PC-9 (cell line): ENCODE results near the gene GRM7. TPM values are rescaled to one million over a fixed set of nuclear protein-coding genes. Genes with fewer than 3 reads are reported as not detected.

Source experiments
- BruUV-seq: library from RNA; stranded (reverse); fragments of 400-500 nt; replicated peaks from 2 replicates; lab custom pipeline; 2021; lab: Mats Ljungman, UMichigan
- CTCF ChIA-PET: fragments of 300-600 bp; sonication (Branson Sonifier 250); formaldehyde crosslinking; loops from one replicate; lab custom pipeline; 2022; ENCODE audit warnings: antibody characterized with exemption; lab: Charles Lee
- POLR2A ChIA-PET: fragments of 300-600 bp; sonication (Branson Sonifier 250); formaldehyde crosslinking; loops from one replicate; lab custom pipeline; 2022; ENCODE audit warnings: antibody characterized with exemption; ENCODE audit not compliant: unreplicated experiment; lab: Charles Lee
- DNase-seq, 2 experiments: peaks; one replicate each; pipeline versions ENCODE4 v3.0.0 to v3.0.0-alpha.2; 2015 to 2022; ENCODE audit warnings: mixed read lengths in 1 of 2
- H2AFZ ChIP-seq: fragments of 200-600 bp; sonication (generic); 2 replicates; pipeline ENCODE4 v1.8.1; 2017; ENCODE audit warnings: antibody characterized with exemption
- H3F3A ChIP-seq: fragments of 200-600 bp; sonication (generic); 2 replicates; pipeline ENCODE4 v1.8.1; 2017; ENCODE audit warnings: antibody characterized with exemption, mild to moderate bottlenecking, low read depth; ENCODE audit not compliant: insufficient read depth
- H3K27ac ChIP-seq: fragments of 200-600 bp; sonication (generic); 2 replicates; pipeline ENCODE4 v1.6.1; 2016; ENCODE audit warnings: mixed run types
- H3K27me3 ChIP-seq: fragments of 200-600 bp; sonication (generic); 2 replicates; pipeline ENCODE4 v1.6.1; 2016; ENCODE audit warnings: low read depth, mixed run types; ENCODE audit not compliant: insufficient read depth
- H3K36me3 ChIP-seq: fragments of 200-600 bp; sonication (generic); 2 replicates; pipeline ENCODE4 v1.6.1; 2016; ENCODE audit warnings: low read depth, mixed run types
- H3K4me1 ChIP-seq: fragments of 200-600 bp; sonication (generic); replicated peaks from 2 replicates; pipeline ENCODE4 v1.6.1; 2016; ENCODE audit warnings: mixed run types; ENCODE audit not compliant: insufficient read depth
- H3K4me2 ChIP-seq: fragments of 200-600 bp; sonication (generic); 2 replicates; pipeline ENCODE4 v1.6.1; 2017; ENCODE audit warnings: mixed run types
- H3K4me3 ChIP-seq: fragments of 200-600 bp; sonication (generic); 2 replicates; pipeline ENCODE4 v1.6.1; 2016; ENCODE audit warnings: mixed run types
- H3K79me2 ChIP-seq: fragments of 200-600 bp; sonication (generic); 2 replicates; pipeline ENCODE4 v1.6.1; 2017; ENCODE audit warnings: low read depth, mixed run types
- H3K9me2 ChIP-seq: fragments of 200-600 bp; sonication (generic); 2 replicates; pipeline ENCODE4 v1.8.1; 2017; ENCODE audit warnings: mild to moderate bottlenecking; ENCODE audit not compliant: insufficient read depth
- H3K9me3 ChIP-seq: fragments of 200-600 bp; sonication (generic); 2 replicates; pipeline ENCODE4 v1.8.1; 2016; ENCODE audit warnings: low read depth; ENCODE audit not compliant: insufficient read depth
- H4K20me1 ChIP-seq: fragments of 200-600 bp; sonication (generic); 2 replicates; pipeline ENCODE4 v1.8.1; 2017; ENCODE audit not compliant: insufficient read depth
- CTCF ChIP-seq: fragments of 200-600 bp; sonication (generic); conservative IDR thresholded peaks from 2 replicates; pipeline ENCODE4 v1.6.1; 2017; ENCODE audit warnings: mixed run types, antibody characterized with exemption, mild to moderate bottlenecking, moderate library complexity
- EZH2 ChIP-seq: fragments of 200-600 bp; sonication (generic); IDR thresholded peaks from 2 replicates; pipeline ENCODE4 v1.8.0; 2017; ENCODE audit warnings: antibody characterized with exemption, low read depth
- intact Hi-C: fragments of 100-400 bp; cut with micrococcal nuclease; formaldehyde crosslinking; loops from one replicate; pipeline ENCODE4 v1.10.0; 2022; ENCODE audit not compliant: unreplicated experiment
- total RNA-seq: library from RNA; stranded (reverse); gene quantifications from 2 replicates; pipeline ENCODE4 v1.2.3, GENCODE V29; 2021

The GRM7 gene
- total RNA-seq, 1 experiment from 2014 or later, result not detected

- Histone ChIP-seq H3F3A (no peaks in the 10 kb centered on the region), H3K9me2 (no peaks in the 10 kb centered on the region), H3K27me3 (peaks cover 18% of the 10 kb centered on the region), H2AFZ (no peak overlapping the region), H3K79me2 (no peaks in the 10 kb centered on the region), H3K4me2 (no peak overlapping the region), H4K20me1 (no peaks in the 10 kb centered on the region; the same call in 1 of the 2 replicates), H3K9me3 (no peaks in the 10 kb centered on the region), H3K27ac (no peak overlapping the region), H3K36me3 (no peaks in the 10 kb centered on the region), H3K4me1 (no peaks in the 10 kb centered on the region), H3K4me3 (no peak overlapping the region)
- ChIA-PET POLR2A (no interaction called here), CTCF (no interaction called here)
- intact Hi-C loops, result no loop called here
- no peak for DNase-seq
- TF ChIP-seq EZH2 (no peak), CTCF (no peak)
- no TSS peak for BruUV-seq
These were observed 899.8 kb downstream of the GRM7 start for GRCh38 chr3:7760718-7761117.

GRCh38 chr3:7764115-7764514 is 903.2 kb downstream of the GRM7 start:
- Histone ChIP-seq H3K4me2 (no peak overlapping the region), H3K9me3 (no peaks in the 10 kb centered on the region), H3F3A (no peaks in the 10 kb centered on the region), H2AFZ (no peak overlapping the region), H3K27ac (no peak overlapping the region), H3K4me1 (no peaks in the 10 kb centered on the region), H3K9me2 (no peaks in the 10 kb centered on the region), H3K4me3 (no peak overlapping the region), H3K79me2 (no peaks in the 10 kb centered on the region), H3K27me3 (peaks cover 18% of the 10 kb centered on the region), H3K36me3 (no peaks in the 10 kb centered on the region), H4K20me1 (no peaks in the 10 kb centered on the region; the same call in 1 of the 2 replicates)
- POLR2A ChIA-PET, result no interaction called here
- CTCF ChIA-PET, result no interaction called here
- TF ChIP-seq CTCF (no peak), EZH2 (no peak)
- intact Hi-C loops, result no loop called here
- no peak for DNase-seq
- BruUV-seq, result no TSS peak

GRCh38 chr3:7766530-7766929 is 905.6 kb downstream of the GRM7 start:
- TF ChIP-seq CTCF (no peak), EZH2 (no peak)
- Histone ChIP-seq H4K20me1 (no peaks in the 10 kb centered on the region; the same call in 1 of the 2 replicates), H3K4me2 (no peak overlapping the region), H3K79me2 (no peaks in the 10 kb centered on the region), H3K9me3 (no peaks in the 10 kb centered on the region), H3K9me2 (no peaks in the 10 kb centered on the region), H3F3A (no peaks in the 10 kb centered on the region), H3K4me3 (no peak overlapping the region), H3K4me1 (no peaks in the 10 kb centered on the region), H3K36me3 (no peaks in the 10 kb centered on the region), H2AFZ (no peak overlapping the region), H3K27me3 (peaks cover 13% of the 10 kb centered on the region), H3K27ac (no peak overlapping the region)
- no peak for DNase-seq
- intact Hi-C loops, result no loop called here
- ChIA-PET CTCF (no interaction called here), POLR2A (no interaction called here)
- no TSS peak for BruUV-seq
